Gastroesophageal sphincter (tissue), 3 donors: ENCODE measurements around the gene SEC11C.

Source experiments
- CTCF ChIP-seq, 4 experiments: fragments of 200-600 bp in 2 of 4; fragments of 450-650 bp in 2 of 4; sonication (generic) in 1 of 4; IDR thresholded peaks; one replicate each; pipeline ENCODE4 v1.5.1; 2017 to 2019; ENCODE audit warnings: antibody characterized with exemption in 4 of 4, mild to moderate bottlenecking in 2 of 4, moderate library complexity in 2 of 4
- EP300 ChIP-seq: sonication (generic); formaldehyde crosslinking; IDR thresholded peaks from one replicate; pipeline ENCODE4 v1.6.1; 2017; ENCODE audit warnings: antibody characterized with exemption, mild to moderate bottlenecking

- TF ChIP-seq CTCF (IDR thresholded peaks at IDR 0.05) (no peak), EP300 (no peak)
Observed at GRCh38 chr18:59129951-59130703, 9.6 kb upstream of the SEC11C start.
